ENCODE results near the gene GRB10.

Gene GRB10

DNA sequence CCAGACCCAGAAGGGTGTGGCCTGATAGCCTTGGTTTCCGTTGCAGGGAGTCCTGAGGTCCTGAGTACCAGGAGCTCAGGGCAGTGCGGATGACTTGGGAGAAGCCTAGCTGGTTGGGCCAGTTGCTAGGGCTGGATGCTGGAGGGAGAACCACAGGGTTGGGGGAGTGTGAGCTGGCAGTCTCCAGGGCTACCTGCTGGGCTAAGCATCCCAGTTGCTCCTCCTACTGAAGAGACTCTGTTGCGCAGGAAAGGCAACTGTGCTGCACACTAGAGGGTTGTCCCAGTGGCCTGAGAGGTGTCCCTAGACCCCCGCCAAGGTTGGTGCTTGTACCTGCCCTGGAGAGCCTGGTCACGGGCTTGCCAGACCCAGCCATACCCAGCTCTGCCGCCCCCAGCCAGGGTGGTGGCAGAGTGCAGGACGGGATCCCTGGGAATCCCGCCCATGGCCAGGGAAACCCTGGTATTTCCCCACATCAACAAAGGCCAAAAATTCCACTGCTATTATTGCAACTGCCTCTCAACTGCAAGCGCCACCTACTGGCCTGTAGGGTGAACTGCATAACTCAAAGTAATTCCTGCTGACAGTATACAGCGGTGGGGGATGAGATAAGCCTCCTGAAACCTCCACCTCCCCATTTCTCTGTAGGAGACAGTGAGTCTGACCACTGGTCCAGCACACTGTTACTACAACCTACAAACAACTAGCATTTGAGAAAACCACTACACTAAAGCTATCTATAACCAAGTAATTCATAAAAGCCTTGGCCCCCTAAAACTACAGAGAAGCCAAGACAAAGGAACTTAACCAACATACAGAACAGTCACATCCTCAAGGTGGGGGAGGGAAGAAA, 149.9 kb downstream of the GRB10 start:
- peak; percentile 35 for FAIRE-seq
- TF ChIP-seq CTCF (IDR thresholded peaks at IDR 0.05; ENCODE audit: insufficient read depth, missing control alignments), result peak; percentile 48
- DNase-seq (ENCODE audit: insufficient read length, low spot score), result no peak

DNA sequence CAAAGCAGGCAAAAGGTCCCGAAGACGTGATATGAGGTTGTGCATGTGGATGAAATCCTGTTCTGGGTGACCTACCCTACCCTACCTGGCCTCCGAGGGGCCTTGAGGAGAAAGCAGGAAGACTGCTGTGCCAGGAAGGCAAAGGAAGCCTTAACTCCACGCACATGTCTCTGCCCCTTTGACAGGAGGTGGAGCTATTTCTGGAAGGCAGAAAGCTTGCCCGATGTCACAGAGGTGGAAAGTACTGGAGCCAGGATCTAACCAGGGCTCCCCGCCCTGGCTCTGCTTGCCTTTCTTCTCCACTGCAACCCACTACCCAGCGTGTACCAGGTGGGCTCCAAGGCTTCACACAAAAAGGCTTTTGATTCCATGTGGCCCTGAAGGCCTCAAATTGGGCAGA, 151.1 kb downstream of the GRB10 start:
- FAIRE-seq, result no peak
- DNase-seq (ENCODE audit: insufficient read length, low spot score), result no peak
- TF ChIP-seq CTCF (IDR thresholded peaks at IDR 0.05; ENCODE audit: insufficient read depth, missing control alignments), result no peak

GRCh38 chr7:50631100-50631499, 151.6 kb downstream of the GRB10 start:
- TF ChIP-seq CTCF (IDR thresholded peaks at IDR 0.05; ENCODE audit: insufficient read depth, missing control alignments), result no peak
- FAIRE-seq (no peak), DNase-seq (ENCODE audit: insufficient read length, low spot score) (no peak)

GRCh38 chr7:50629238-50629901, 153.3 kb downstream of the GRB10 start:
- no peak for FAIRE-seq
- TF ChIP-seq CTCF (IDR thresholded peaks at IDR 0.05; ENCODE audit: insufficient read depth, missing control alignments), result no peak
- DNase-seq (ENCODE audit: insufficient read length, low spot score), result no peak

DNA sequence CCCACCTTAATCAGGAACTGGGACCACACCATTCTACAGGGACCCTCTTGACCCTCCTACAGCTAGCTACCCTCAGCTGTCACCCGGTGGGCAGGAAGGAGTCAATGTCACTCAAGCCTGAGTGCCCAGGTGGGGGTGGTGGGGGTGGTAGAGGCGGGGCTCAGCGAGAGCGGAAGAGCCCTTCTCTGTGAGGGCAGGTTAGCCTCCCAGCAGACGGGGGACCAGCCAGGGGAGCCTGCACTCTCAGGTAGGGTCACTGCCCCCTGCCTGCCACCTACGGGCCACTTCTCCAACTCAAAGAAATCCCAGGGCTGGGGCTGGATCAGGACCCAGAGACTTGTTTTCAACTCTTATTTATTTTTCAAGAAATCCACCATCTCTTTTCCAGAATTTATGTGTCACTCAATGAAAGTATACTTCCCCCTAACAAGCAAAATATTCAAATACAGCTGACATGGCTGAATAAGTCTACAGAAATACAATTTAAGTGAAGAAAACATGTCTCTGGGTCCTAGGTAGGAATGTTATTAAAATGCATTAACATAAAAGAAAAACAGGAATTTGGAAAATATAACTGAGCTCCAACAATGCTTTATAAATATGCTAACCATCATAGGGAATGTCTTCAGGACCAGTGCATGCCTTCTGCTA, 154.1 kb downstream of the GRB10 start:
- FAIRE-seq (no peak), DNase-seq (ENCODE audit: insufficient read length, low spot score) (no peak)
- no peak for TF ChIP-seq CTCF (IDR thresholded peaks at IDR 0.05; ENCODE audit: insufficient read depth, missing control alignments)

GRCh38 chr7:50627824-50628361, 154.8 kb downstream of the GRB10 start:
- FAIRE-seq (no peak), DNase-seq (ENCODE audit: insufficient read length, low spot score) (no peak)
- no peak for TF ChIP-seq CTCF (IDR thresholded peaks at IDR 0.05; ENCODE audit: insufficient read depth, missing control alignments)

Data from D721Med (cell line).